HG02870 (cell line): ENCODE results near the gene MACROD2.

Experiments
- ATAC-seq: cut with Tn5 transposase; IDR thresholded peaks from one replicate; pipeline ENCODE4 v1.9.1; 2021; ENCODE audit warnings: mild to moderate bottlenecking, moderate library complexity; ENCODE audit not compliant: unreplicated experiment

The MACROD2 gene

DNA sequence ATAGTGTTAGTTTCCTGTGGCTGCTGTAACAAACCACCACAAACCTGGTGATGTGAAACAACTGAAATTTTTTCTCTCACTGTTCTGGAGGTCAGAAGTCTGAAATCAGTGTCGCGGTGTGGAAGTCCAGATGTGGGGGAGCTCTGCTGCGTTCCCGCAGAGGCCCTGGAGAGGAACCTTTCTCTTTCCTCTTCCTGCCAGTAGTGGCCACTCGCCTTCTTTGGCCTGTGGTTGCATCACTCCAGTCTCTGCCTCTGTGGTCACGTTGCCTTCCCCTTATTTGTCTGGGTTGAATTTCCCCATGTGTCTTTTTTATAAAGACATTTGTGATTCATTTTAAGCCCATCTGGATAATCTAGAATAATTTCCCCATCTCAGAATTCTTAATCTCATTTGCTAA lies 637.6 kb downstream of the MACROD2 start:
- no peak for ATAC-seq

DNA sequence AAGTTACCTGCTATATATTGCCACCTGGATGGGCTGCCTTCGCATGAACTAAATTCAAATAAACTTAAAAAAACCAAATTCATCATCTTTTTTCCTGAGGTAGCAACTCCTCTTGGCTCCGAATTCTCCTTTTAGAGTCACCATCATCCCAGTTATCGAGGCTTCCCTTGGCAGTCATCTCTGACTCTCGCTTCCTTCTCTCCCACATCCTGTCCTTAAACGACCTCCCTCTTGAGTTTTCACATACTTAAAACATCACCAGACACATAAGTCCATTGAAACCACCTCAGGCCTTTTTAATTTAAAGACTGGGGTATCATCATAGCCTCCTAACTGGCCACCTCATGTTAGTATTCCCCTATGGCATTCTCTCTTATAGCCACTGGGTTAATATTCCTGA lies 638.2 kb downstream of the MACROD2 start:
- no peak for ATAC-seq

- no peak for ATAC-seq
These were observed 639.3 kb downstream of the MACROD2 start for GRCh38 chr20:14634665-14635064.

GRCh38 chr20:14637441-14637840 lies 642.1 kb downstream of the MACROD2 start:
- no peak for ATAC-seq

GRCh38 chr20:14643146-14643545 lies 647.8 kb downstream of the MACROD2 start:
- ATAC-seq = no peak

DNA sequence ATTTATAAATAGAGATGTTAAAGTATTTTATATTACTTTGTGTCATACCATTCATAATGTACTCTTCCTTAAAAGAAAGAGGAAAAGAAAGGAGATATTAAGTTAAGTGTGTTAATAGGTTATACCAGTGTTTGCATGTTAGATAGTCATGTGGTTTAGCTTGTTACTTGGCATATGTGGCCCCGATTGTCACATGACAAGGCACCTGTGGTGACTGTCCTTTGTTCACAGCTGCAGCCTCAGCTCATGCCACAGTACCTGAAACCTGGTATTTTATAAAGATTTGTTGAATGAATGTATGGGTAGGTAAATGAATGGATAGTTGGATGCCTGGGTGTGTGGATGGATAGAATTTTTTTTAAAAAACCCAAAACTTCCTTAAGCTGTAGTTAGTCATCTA lies 648.2 kb downstream of the MACROD2 start:
- no peak for ATAC-seq

DNA sequence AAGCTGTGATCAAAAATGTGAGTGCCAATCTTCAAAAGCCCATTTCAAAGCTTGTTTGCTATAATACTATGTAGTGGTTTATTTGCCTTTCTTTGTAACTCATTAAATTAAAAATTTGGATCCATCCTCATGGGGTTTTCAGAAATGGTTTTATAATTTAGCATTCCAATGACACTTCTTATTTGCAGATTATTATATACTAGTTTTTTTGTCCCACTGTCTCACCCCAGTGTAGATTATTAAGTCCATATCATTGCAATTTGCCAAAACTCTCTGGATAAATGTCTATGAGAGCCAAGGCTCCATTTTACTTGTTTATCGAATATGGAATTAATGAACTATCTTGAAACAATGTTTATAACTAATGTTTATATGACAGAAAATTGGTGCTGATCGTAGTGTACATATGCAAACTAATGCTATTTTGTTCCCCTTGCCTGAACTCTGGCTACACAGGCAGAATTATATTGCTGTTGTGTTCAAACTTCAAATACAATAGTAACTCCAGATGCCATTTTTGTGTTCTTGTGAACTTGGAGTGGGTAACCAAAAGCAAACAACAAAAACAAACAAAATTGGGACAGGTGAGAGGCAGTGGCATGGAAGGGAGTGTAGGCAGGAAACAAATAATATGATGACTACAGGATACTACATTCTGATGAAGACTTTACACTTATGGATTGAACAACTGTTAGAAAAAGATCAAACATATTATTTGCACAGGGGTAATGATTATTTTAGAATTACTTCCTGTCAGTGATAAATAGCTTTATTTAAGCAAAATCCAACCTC lies 649.2 kb downstream of the MACROD2 start:
- no peak for ATAC-seq

DNA sequence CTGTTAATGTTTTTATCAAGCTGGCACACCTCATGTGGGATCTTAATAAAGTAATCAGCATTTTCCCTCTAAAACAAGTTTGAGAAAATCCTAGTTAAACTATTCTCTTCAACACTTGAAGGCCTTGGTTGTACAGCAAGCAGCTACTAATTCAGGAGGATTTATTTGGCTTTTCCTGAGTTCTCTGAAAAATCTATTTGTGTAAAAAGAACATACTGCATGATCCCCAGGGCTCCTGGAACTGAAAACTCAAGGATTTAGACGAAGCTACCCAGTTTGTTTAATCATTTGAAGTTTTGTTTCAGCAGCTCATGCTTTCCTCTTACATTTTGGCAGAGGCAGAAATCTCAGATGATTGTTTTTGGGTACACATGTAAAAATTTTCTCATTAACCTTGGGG lies 651.7 kb downstream of the MACROD2 start:
- no peak for ATAC-seq

GRCh38 chr20:14649662-14650061 lies 654.3 kb downstream of the MACROD2 start:
- no peak for ATAC-seq

- no peak for ATAC-seq
These were observed 662.1 kb downstream of the MACROD2 start for GRCh38 chr20:14657266-14658005.

- ATAC-seq = no peak
These were observed 668.8 kb downstream of the MACROD2 start for GRCh38 chr20:14664101-14664500.

DNA sequence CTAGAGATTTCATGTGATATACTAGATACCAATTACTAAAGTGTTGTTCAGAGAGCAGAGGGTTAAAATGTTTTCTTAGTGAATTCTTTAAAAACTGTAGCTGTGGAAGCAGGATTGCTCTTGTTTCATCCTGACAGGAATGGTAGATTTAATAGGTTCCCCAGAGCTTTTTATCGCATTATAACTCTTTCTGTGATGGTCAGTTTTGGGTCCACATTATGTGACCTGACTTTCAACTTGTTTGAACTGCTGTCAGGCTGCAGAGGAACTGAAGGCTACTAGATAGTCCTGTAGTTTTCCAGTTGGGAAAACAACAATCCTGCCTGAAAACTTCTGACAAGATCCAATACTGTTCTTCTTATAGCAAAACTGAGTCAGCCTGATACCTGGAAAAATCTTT lies 671.4 kb downstream of the MACROD2 start:
- no peak for ATAC-seq

GRCh38 chr20:14667226-14667625 lies 671.9 kb downstream of the MACROD2 start:
- no peak for ATAC-seq

- no peak for ATAC-seq
These were observed 676.8 kb downstream of the MACROD2 start for GRCh38 chr20:14672066-14672465.

GRCh38 chr20:14673164-14673563 lies 677.8 kb downstream of the MACROD2 start:
- ATAC-seq = no peak

GRCh38 chr20:14677455-14677854 lies 682.1 kb downstream of the MACROD2 start:
- ATAC-seq = no peak

DNA sequence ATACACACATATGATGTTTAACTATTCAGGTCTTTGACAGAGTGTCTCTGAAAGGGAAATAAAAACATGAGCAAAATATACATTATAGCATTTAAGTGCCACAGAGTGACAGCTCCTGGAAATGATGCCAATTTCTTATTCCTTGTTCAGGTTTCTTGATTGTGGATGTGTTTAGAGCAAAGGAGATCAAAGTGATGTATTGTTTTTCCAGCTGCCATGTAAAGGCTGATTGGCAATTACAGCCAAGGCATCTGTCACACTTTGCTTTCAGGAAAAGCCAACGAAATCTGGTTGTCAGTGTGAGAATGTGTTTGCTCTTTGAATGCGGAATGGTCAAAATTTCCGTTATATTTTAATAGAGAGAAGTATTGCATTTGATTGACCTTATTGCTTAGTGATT lies 689.9 kb downstream of the MACROD2 start:
- no peak for ATAC-seq

- no peak for ATAC-seq
These were observed 692.0 kb downstream of the MACROD2 start for GRCh38 chr20:14687313-14687712.

- no peak for ATAC-seq
These were observed 692.7 kb downstream of the MACROD2 start for GRCh38 chr20:14688005-14688404.

GRCh38 chr20:14691994-14692393 lies 696.7 kb downstream of the MACROD2 start:
- no peak for ATAC-seq

DNA sequence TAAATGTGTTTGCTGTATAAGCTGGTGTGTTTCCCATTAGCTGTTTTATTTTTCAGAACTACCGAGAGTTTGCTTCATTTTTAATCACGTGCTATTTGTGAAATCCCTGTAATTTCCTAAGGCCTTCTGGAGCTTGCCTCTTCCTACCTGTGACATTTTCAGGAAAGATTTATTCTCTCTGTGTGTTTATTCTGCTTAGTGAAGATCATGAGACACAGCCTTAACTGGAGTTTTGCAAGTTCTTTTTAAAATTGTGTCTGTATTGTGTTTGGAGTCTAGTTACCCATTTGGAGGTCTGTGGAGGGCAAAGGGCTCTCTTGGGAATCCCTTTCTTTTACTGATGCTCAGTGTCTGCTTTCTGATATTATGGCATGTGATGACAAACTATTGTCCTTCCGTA lies 701.2 kb downstream of the MACROD2 start:
- ATAC-seq = no peak

- no peak for ATAC-seq
These were observed 701.6 kb downstream of the MACROD2 start for GRCh38 chr20:14696937-14697336.
